HG02885 (cell line): Measurements from ENCODE around the gene NEUROG2.
"Not testable (repeated sequence)": the region's sequence is repeated elsewhere in the genome, so short reads cannot be mapped to it uniquely, and the experiment has no call there.

Experiments used
- ATAC-seq: cut with Tn5 transposase; IDR thresholded peaks from one replicate; pipeline ENCODE4 v1.9.1; 2021; ENCODE audit warnings: mild to moderate bottlenecking; ENCODE audit not compliant: unreplicated experiment, poor library complexity

Gene NEUROG2

DNA sequence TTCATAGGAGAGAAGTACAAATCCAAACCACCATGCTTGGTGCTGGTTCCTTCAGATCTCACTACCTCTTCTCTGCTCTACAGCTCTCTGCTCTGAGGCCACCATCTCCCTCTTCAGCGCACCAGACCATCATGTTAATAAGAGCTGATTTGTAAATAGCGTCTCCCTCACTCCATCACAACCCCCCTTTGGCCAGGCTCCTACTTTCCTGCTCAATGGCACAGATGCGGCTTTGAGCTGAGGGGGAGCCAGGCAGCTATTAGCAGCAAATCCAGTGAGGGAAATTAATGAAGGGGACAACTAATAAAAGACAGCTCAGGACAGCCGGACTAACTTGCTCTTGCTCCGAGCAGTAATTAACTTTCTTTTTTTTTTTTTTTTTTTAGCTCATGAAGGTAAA lies 13.1 kb downstream of the NEUROG2 start:
- ATAC-seq, result no peak

DNA sequence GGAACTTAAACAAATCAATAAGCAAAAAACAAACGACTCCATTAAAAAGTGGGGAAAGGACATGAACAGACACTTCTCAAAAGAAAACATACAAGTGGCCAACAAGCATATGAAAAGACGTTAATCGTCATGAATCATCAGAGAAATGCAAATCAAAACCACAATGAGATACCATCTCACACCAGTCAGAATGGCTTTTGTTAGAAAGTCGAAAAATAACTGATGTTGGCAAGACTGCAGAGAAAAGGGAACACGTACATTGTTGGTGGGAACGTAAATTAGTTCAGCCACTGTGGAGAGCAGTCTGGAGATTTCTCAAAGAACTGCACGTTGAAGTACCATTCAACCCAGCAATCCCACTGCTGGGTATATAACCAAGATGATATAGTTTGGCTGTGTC lies 23.7 kb downstream of the NEUROG2 start:
- ATAC-seq, result no peak

DNA sequence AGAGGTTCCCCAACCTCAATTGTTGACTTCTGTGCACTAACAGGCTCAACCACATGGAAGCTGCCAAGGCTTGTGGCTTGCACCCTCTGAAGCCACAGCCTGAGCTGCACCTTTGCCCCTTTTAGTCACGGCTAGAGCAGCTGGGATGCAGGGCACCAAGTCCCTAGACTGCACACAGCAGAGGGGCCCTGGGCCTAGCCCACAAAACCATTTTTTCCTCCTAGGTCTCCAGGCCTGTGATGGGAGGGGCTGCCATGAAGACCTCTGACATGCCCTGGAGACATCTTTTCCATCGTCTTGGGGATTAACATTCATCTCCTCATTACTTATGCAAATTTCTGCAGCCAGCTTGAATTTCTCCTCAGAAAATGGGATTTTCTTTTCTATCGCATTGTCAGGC lies 25.2 kb downstream of the NEUROG2 start:
- not testable (repeated sequence) for ATAC-seq

DNA sequence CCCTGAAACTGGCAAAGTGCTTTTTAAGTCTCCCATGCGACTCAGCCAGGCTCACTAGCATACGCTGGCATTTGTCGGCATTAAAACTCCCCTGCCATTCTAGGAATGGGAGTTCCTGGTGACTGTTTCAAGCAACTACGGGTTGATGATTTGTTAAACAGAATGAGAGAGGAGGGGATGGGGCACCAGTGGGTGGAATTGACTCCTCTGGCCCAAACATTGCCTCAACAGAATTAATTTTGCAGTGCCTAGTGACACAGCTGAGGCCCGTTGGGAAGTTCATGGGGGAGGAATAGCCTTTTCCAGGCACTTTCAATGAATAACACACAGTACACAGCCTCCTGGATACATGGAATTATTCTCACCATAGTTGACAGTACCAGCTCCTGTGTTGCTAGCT lies 30.1 kb downstream of the NEUROG2 start:
- ATAC-seq, result no peak

DNA sequence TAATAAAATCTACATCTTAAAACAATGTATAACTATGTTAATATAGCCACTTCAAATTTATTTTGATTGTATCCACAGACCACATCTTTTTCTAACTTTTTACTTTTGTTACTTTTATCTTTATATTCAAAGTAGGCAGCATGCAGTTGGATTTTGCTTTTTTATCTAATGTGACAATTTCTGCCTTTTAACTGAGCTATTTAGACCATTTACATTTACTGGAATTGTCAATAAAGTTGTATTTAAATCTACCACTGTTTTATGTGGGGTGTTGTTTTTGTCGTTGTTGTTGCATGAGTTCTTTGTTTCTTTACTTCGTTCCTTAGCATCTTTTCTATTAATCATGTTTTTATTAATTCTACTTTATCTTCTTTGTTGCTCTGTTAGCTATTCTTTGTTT lies 42.0 kb downstream of the NEUROG2 start:
- no peak for ATAC-seq

DNA sequence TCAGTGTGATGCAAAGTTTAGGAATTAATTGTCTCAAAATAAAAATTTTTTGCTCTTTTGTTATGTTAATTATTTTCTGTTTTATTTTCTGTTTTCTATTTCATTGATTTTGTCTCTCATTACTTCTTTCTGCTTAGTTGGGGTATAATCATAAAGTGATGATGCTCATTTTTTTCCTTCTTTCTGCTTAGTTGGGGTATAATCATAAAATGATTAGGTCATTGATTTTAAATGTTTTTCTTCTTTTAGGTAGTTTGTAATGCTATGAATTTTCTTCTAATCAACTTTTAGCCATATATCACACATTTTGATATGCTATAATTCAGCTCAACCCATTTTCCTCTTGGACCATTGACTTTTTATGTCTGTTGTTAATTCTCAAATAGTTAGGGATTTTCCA lies 43.7 kb downstream of the NEUROG2 start:
- no peak for ATAC-seq
